G401.6 (cell line): ENCODE results near the gene JAKMIP1.

ENCODE experiments used
- FAIRE-seq: peaks from 2 replicates; lab custom pipeline; 2012; peaks lifted over from hg19 to GRCh38; lab: Jason Lieb, UNC

Gene JAKMIP1

GRCh38 chr4:6178757-6179156 is 21.6 kb downstream of the JAKMIP1 start:
- FAIRE-seq, result no peak

DNA sequence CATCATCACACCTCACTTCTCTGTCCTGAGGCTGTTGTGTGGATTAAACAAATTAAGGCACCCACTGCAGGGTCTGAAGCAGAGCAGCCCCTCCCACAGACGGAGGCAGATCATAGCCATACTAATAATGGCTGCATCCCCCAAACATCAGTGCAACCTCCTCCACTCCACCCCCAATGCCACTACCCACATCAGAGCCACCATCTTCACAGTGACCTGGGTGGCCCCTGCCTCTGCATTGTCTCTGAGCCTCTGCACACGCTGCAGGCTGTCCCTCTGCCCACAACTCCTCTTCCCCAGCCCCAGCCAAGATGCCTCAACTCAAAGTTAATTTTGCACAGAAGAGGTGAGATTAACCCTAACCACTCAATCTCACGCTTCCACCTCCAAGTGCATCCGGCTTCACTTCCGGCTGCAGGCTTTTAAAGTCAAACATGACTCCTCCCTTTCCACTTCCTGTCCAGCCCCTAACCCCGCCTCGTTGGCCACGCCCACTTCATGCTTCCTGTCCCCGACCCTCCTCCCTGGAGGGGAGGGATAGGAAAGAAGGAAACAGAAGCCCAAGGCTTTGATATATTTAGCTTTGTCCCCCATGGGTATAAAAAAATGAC is 22.7 kb downstream of the JAKMIP1 start:
- FAIRE-seq, result no peak

- no peak for FAIRE-seq
Observed at GRCh38 chr4:6175426-6175825, 24.9 kb downstream of the JAKMIP1 start.

GRCh38 chr4:6172927-6173200 is 27.5 kb downstream of the JAKMIP1 start:
- no peak for FAIRE-seq

- FAIRE-seq, result no peak
Observed at GRCh38 chr4:6172093-6172926, 28.0 kb downstream of the JAKMIP1 start.

DNA sequence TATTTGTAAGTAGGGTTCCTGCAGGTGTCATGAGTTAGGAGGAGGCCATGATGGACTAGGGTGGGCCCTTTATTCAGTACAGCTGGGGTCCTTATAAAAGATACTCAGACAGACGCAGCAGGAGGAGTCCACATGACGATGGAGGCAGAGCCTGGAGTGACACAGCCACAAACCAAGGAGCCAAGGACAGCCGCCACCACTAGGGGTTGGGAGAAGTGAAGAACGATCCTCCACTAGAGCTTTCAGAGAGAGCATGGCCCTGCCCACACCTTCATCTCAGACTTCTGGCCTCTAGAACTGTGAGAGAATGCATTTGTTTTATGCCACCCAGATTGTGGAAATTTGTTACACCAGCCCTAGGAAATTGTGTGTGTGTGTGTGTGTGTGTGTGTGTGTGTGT is 31.1 kb downstream of the JAKMIP1 start:
- no peak for FAIRE-seq

DNA sequence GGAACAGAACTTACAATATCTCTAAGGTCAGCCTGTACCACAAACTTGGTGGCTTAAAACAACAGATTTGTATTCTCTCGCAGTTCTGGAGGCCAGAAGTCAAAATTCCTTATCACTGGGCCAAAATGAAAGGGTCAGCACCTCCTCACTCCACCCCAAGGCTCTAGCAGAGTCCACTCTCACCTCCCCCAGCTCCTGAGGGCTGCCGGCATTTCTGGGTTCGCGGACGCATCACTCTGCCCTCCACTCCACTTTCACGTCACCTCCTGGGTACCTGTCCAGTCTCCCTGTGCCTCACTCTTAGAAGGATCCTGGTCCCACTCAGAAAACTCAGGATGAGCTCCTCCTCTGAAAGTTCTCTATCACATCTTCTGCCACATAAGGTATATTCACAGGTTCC is 34.6 kb downstream of the JAKMIP1 start:
- no peak for FAIRE-seq

DNA sequence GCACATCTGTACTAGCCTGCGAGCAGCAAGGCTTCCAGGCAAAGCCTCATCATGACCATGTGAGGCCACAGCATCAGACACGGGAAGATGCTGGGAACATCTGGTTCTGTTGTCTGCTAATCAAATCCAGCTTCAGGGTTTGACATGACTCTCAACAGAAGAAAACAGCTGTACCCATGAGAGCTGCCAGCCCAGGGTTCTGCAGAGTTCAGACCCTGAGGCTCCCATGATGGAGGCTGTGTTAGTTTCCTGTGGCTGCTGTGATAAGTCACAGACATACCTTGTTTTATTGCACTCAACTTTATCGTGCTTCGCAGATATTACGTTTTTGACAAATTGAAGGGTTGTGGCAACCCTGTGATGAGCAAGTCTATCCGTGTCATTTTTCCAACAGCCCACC is 37.5 kb downstream of the JAKMIP1 start:
- FAIRE-seq, result no peak

DNA sequence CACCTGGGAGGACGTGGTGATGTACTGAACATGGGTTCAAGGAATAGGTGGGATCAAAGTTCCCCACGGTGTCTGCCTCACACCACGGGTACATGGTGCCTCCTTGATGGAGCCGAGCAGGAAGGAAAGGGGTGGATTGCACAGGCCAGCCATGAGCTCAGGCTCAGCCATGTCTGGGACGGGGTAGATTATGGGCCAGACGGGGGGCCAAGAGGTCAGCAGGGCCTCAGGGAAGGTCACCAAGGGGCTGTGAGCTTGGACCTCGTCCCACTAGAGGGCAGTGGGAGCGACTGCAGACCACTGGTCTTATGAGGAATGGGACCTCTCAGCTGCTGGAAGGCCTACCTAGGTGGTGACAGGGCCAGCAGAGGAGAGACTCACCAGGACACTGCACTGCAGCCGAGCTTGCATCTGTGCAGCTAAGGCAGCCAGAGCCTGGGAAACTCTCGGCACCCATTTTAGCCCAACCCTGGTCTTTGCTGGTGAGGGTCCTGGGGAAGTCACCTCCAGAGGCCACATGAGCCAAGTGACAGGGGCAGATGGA is 38.4 kb downstream of the JAKMIP1 start:
- no peak for FAIRE-seq

GRCh38 chr4:6160536-6160935 is 39.8 kb downstream of the JAKMIP1 start:
- FAIRE-seq, result no peak

DNA sequence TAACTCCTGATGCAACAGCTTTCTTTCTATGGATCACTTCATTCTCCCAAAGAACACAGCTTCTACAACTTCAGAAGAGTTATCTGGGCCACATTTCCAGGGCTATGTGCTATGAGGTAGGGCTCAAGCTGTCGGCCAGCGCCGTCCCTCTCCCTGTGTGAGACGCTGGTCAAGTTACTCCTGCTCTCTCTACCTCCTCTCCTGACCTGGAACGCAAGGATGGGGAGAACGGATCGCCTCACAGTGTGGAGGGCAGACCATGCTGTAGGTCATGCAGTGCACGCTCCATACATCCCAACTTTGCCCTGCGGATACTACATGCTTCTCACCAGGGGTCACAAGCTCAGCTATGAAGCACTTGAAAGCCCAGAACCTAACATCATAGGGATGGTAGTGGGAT is 42.4 kb downstream of the JAKMIP1 start:
- FAIRE-seq, result no peak

DNA sequence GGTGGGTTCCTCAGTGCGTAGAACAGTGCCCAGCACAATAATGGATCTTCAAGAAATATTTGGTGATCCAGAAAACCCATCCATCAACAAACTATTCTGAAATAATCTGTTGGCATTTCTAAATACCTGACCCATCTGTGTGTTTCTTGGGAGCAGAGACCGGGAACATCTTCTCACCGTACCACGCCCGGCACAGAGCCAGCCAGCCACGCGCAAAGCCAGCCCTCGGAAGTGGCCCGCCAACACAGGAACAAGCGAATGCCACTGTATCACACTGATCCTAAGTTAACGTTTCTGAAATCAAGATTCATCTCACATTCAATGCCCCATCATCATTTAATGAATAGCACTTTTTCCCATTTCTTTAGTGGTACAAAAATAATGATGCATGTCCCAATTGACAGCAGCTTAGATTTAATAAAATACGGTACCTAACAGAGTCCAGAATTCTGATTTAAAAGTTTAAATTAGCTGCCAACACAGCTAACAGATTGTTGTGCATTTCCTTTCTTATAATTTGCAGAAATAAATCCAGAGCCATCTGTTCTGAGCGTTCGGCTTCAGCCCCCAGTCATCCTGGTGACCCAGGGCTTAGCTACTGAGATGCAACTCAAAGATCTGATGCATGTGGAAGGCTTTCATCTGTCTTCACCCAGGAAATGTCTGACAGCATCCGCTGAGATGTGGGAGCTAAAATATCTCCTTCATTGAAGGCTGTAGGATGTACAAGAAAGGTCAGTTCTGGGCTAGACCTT is 44.2 kb downstream of the JAKMIP1 start:
- no peak for FAIRE-seq

- no peak for FAIRE-seq
Observed at GRCh38 chr4:6154875-6155274, 45.5 kb downstream of the JAKMIP1 start.

DNA sequence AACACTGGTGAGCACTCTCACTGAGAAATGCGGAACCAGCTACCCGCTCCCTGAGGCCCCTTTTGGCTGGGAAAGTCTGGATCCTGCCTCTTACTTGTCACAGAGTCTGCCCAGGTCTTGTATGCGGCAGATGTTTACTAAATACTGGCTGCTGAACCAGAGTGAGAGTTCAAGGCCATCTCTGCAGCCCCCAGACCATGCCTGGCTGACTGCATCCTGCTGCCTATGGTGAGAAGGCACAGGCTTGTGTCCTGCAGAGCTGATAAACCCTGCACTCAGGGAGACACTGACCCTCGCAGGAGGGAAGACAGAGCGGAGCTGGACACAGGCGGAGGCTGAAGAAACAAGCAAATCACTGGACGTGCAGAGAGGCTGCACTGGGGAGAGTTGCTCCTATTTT is 46.5 kb downstream of the JAKMIP1 start:
- FAIRE-seq, result no peak

DNA sequence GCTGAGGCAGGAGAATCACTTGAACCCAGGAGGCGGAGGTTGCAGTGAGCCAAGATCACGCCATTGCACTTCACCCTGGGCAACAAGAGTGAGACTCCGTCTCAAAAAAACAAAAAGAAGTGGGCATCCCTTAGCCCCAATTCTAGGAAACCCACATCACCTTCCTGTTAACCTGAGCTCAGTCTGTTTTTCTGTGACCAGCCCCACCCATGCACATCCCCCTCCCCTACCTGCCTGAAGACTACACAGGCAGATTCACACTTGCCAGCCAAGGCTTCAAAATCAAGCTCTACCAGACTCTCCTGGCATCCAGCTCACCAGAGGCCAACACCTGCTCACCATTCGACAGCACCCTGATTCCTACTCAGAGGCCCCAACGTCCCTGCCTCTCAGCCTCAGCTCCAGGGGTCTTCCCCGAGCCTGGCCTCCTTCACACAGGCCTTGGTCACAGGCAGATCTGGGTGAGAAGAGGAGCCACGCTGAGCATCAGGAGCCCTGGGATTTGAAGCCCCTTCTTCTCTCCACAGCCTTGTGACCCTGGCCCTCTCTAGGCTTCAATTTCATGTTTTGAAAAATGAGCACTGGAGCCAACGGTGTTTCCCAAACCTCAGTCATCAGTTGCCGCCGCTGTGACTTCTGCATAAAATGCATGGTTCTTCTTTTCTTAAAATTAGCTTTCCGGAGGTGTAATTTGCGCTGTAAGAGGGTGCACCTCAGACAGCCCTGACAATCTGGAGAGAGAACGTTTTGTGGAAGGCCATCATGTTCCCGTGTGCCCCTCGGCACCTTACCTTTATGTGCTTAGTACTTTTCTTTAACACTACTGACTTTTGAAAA is 47.3 kb downstream of the JAKMIP1 start:
- no peak for FAIRE-seq

DNA sequence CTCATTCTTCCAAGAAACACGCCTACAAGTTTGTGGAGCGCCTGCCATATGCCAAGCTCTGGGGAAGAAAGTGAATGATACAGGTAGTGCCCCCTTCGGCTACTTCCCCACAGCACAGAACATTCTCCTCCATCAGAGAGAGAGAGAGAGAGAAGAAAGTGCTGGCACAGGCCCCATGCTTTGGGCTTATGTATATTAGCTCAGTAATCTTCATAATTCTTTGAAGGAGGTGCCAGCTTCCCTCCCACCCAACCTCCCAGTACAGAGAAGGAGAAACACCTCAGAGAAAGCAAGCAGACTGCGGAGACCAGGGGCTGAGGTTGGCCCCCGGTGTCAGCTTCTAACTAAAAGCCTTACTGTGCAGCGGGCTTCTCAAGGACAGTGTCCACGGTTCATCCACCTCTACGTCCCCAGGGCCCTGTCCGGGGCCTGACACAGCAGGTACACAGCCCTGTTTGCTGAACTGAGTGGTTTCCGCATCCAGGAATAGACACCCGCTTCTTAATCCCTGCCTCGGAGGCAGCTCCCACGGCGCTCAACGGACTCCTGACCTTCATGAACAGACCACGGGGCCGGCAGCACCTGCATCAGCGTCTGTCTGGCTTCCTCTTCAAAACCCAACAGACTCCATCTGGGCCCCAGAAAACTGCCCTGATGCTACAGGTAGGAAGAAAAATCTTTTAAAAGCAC is 50.2 kb downstream of the JAKMIP1 start:
- FAIRE-seq, result no peak

GRCh38 chr4:6148506-6149205 is 51.7 kb downstream of the JAKMIP1 start:
- no peak for FAIRE-seq

GRCh38 chr4:6147441-6147840 is 52.9 kb downstream of the JAKMIP1 start:
- no peak for FAIRE-seq

- FAIRE-seq, result no peak
Observed at GRCh38 chr4:6143603-6144181, 56.7 kb downstream of the JAKMIP1 start.

GRCh38 chr4:6142935-6143602 is 57.3 kb downstream of the JAKMIP1 start:
- no peak for FAIRE-seq
